LNCaP clone FGC (cell line): Measurements from ENCODE around the gene RAPGEF3.

ENCODE experiments used
- DNase-seq: peaks from one replicate; pipeline ENCODE4 v3.0.0-alpha.2; 2011; ENCODE audit warnings: low read depth
- H3K4me3 ChIP-seq: 2 replicates; pipeline ENCODE4 v1.5.1; 2011; ENCODE audit warnings: mild to moderate bottlenecking, low read depth, low read length, control low read depth
- CTCF ChIP-seq: IDR thresholded peaks from 2 replicates; pipeline ENCODE4 v1.5.1; 2012; ENCODE audit warnings: mild to moderate bottlenecking; ENCODE audit not compliant: control insufficient read depth, insufficient read depth; ENCODE audit errors: extremely low read depth

The RAPGEF3 gene

GRCh38 chr12:47797441-47797840 is 38.8 kb upstream of the RAPGEF3 start:
- no peak for DNase-seq
- TF ChIP-seq CTCF = no peak
- H3K4me3 ChIP-seq = no peak overlapping the region

- no peak overlapping the region for H3K4me3 ChIP-seq
- no peak for DNase-seq
- TF ChIP-seq CTCF = no peak
Observed at GRCh38 chr12:47795814-47796411, 37.2 kb upstream of the RAPGEF3 start.

- no peak for TF ChIP-seq CTCF
- H3K4me3 ChIP-seq = no peak overlapping the region
- DNase-seq = no peak
Observed at GRCh38 chr12:47795121-47795813, 36.6 kb upstream of the RAPGEF3 start.

- no peak for TF ChIP-seq CTCF
- no peak overlapping the region for H3K4me3 ChIP-seq
- DNase-seq = no peak
Observed at GRCh38 chr12:47794679-47795078, 36.0 kb upstream of the RAPGEF3 start.

- no peak for DNase-seq
- TF ChIP-seq CTCF = no peak
- no peak overlapping the region for H3K4me3 ChIP-seq
Observed at GRCh38 chr12:47793015-47793681, 34.5 kb upstream of the RAPGEF3 start.

- DNase-seq = no peak
- TF ChIP-seq CTCF = no peak
- no peak overlapping the region for H3K4me3 ChIP-seq
Observed at GRCh38 chr12:47791874-47792273, 33.2 kb upstream of the RAPGEF3 start.
